ENCODE measurements around the gene AHRR.

DNA sequence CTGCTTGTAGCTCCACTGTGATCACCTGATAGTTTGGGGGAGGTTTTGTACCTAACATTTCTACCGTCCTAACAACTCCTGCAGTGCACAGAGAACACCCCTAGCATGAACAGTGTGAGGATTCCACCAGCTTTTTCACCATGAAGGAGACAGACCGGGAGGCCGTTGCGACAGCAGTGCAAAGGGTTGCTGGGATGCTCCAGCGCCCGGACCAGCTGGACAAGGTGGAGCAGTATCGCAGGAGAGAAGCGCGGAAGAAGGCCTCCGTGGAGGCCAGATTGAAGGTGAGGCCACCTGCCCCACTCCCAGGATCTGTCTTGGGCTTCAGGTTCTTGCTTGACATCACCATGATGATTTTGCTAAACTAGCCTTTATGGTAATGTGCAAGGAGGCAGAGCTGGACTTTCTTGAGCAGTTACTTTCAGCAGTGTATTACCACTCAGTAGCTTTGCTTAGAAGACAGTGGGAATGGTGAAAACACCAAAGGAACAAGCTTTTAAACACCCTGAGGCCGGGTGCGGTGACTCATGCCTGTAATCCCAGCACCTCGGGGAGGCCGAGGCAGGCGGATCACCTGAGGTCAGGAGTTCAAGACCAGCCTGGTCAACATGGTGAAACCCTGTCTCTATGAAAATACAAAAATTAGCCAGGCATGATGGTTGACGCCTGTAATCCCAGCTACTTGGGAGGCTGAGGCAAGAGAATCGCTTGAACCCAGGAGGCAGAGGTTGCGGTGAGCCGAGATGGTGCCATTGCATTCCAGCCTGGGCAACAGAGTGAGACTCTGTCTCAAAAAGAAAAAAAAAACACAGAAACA is 124.8 kb downstream of the AHRR start:
- TF ChIP-seq, protein P1, sequence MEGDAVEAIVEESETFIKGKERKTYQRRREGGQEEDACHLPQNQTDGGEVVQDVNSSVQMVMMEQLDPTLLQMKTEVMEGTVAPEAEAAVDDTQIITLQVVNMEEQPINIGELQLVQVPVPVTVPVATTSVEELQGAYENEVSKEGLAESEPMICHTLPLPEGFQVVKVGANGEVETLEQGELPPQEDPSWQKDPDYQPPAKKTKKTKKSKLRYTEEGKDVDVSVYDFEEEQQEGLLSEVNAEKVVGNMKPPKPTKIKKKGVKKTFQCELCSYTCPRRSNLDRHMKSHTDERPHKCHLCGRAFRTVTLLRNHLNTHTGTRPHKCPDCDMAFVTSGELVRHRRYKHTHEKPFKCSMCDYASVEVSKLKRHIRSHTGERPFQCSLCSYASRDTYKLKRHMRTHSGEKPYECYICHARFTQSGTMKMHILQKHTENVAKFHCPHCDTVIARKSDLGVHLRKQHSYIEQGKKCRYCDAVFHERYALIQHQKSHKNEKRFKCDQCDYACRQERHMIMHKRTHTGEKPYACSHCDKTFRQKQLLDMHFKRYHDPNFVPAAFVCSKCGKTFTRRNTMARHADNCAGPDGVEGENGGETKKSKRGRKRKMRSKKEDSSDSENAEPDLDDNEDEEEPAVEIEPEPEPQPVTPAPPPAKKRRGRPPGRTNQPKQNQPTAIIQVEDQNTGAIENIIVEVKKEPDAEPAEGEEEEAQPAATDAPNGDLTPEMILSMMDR (conservative IDR thresholded peaks at IDR 0.05; ENCODE audit: low read depth, low read length), result no peak
- TF ChIP-seq EZH2phosphoT487 (IDR thresholded peaks at IDR 0.05; ENCODE audit: borderline replicate concordance, low read length), result no peak
- TF ChIP-seq EZH2 (IDR thresholded peaks at IDR 0.05; ENCODE audit: low read length, unreplicated experiment), result no peak
